Mesothelial cell of epicardium (in vitro differentiated cells): ENCODE results near the gene WHRN. TPM values are rescaled to one million over a fixed set of nuclear protein-coding genes. Genes with fewer than 3 reads are reported as not detected.

ENCODE experiments used
- DNase-seq, 2 experiments: peaks; one replicate each; pipeline ENCODE4 v3.0.0; 2021; ENCODE audit warnings: low spot score in 2 of 2; ENCODE audit not compliant: unreplicated experiment in 2 of 2
- H3K27ac Mint-ChIP-seq: 2 replicates; pipeline ENCODE4 v1.8.0; 2021; ENCODE audit warnings: mixed read lengths
- H3K27me3 Mint-ChIP-seq: 2 replicates; pipeline ENCODE4 v1.8.0; 2021; ENCODE audit warnings: low read depth, mixed read lengths
- H3K36me3 Mint-ChIP-seq: 2 replicates; pipeline ENCODE4 v1.8.0; 2021; ENCODE audit warnings: mixed read lengths
- H3K4me1 Mint-ChIP-seq: 2 replicates; pipeline ENCODE4 v1.8.0; 2021; ENCODE audit warnings: mixed read lengths
- H3K4me3 Mint-ChIP-seq: 2 replicates; pipeline ENCODE4 v1.8.0; 2021; ENCODE audit warnings: mild to moderate bottlenecking, moderate library complexity, mixed read lengths
- H3K9me3 Mint-ChIP-seq: 2 replicates; pipeline ENCODE4 v1.8.0; 2021; ENCODE audit warnings: mixed read lengths
- total RNA-seq: library from RNA; stranded (reverse); gene quantifications from 3 replicates; pipeline ENCODE4 v1.2.1, GENCODE V29; 2021
- TF ChIP-seq, protein P1 (sequence below): fragments of 200-600 bp; sonication (generic); IDR thresholded peaks from one replicate; pipeline ENCODE4 v1.5.0; 2021; ENCODE audit warnings: antibody characterized with exemption; ENCODE audit not compliant: unreplicated experiment

WHRN gene
- total RNA-seq, 1 donor from 2014 or later = 25.5 TPM

DNA sequence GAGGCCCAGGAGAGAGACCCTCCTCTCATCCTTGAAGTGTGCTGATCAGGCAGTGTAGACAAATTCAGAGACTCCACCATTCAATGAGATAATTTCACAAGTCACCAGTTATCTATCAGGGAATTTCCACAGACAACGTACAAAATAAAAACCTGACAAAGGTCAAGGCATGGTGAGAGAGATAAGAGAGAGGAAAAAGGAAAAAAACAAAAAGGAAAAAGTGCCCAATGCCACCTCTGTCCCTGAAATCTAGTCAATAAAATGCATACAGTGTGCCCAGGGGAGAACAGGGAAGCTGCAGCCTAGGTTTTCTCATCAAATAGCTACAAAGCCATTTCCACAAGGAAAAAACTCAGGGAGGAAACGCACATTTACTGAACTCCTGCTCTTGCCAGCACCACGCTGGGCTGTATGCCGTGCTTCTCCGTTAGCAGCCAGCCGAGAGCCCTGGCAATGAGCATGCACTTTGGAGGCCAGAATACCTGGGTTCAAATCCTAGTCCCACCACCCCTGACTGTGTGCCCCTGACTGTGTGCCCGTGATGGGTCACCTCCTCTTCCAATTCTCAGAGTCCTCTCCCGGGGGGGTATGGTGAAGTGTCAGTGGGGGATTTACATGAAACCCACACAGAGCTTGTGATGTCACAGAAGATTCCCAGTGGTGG lies 11.6 kb downstream of the WHRN start:
- no peaks in the 10 kb centered on the region for H3K27me3 Mint-ChIP-seq
- H3K4me1 Mint-ChIP-seq = peaks cover 5% of the 10 kb centered on the region
- no peak for DNase-seq
- TF ChIP-seq, protein P1, sequence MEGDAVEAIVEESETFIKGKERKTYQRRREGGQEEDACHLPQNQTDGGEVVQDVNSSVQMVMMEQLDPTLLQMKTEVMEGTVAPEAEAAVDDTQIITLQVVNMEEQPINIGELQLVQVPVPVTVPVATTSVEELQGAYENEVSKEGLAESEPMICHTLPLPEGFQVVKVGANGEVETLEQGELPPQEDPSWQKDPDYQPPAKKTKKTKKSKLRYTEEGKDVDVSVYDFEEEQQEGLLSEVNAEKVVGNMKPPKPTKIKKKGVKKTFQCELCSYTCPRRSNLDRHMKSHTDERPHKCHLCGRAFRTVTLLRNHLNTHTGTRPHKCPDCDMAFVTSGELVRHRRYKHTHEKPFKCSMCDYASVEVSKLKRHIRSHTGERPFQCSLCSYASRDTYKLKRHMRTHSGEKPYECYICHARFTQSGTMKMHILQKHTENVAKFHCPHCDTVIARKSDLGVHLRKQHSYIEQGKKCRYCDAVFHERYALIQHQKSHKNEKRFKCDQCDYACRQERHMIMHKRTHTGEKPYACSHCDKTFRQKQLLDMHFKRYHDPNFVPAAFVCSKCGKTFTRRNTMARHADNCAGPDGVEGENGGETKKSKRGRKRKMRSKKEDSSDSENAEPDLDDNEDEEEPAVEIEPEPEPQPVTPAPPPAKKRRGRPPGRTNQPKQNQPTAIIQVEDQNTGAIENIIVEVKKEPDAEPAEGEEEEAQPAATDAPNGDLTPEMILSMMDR = no peak
- H3K27ac Mint-ChIP-seq = no peak overlapping the region
- H3K9me3 Mint-ChIP-seq = no peaks in the 10 kb centered on the region
- no peak overlapping the region for H3K4me3 Mint-ChIP-seq
- H3K36me3 Mint-ChIP-seq = peaks cover 3% of the 10 kb centered on the region

DNA sequence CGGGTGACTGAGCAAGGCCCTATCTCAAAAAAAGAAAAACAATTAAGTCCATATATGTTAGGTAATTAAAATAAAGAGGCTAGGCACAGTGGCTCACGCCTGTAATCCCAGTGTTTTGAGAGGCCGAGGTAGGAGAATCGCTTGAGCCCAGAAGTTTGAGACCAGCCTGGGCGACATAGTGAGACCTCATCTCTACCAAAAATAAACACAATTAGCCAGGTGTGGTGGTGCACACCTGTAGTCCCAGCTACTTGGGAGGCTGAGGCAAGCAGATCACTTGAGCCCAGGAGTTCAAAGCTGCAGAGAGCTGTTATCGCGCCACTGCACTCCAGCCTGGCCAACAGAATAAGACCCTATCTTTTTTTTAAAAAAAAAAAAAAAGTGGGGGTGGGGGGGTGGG lies 12.3 kb downstream of the WHRN start:
- DNase-seq = no peak
- Mint-ChIP-seq H3K36me3 (peaks cover 3% of the 10 kb centered on the region), H3K4me3 (no peak overlapping the region), H3K9me3 (no peaks in the 10 kb centered on the region), H3K4me1 (peaks cover 5% of the 10 kb centered on the region), H3K27me3 (no peaks in the 10 kb centered on the region), H3K27ac (no peak overlapping the region)
- TF ChIP-seq, protein P1 = no peak

DNA sequence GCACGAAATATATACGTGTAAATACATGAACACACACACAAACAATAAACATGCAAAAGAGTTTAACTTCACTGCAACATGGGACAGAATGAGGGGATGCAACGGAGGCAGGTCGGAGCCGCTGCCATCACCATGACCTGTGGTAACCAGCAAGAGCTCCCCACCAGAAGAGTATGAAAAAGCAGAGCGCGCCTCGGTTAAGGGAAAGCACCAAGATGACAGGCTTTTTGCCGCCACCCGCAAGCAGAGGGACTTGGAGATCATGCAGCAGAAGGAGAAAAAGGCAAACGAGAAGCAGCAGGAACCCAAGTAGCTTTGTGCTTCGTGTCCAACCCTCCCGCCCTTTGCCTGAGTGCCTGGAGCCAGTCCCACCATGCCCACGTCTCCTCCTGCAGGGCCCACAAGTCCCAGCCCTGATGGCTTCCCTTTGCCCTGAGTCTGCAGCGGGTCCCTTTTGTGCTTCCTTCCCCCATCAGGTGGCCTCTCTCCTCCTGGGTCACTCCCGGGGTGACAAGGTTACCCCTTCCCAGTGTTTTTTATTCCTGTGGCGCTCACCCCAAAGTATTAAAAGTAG lies 13.8 kb downstream of the WHRN start:
- Mint-ChIP-seq H3K36me3 (peaks cover 3% of the 10 kb centered on the region), H3K9me3 (no peaks in the 10 kb centered on the region), H3K27ac (no peak overlapping the region), H3K4me3 (no peak overlapping the region), H3K4me1 (no peaks in the 10 kb centered on the region), H3K27me3 (no peaks in the 10 kb centered on the region)
- TF ChIP-seq, protein P1 = no peak
- no peak for DNase-seq

DNA sequence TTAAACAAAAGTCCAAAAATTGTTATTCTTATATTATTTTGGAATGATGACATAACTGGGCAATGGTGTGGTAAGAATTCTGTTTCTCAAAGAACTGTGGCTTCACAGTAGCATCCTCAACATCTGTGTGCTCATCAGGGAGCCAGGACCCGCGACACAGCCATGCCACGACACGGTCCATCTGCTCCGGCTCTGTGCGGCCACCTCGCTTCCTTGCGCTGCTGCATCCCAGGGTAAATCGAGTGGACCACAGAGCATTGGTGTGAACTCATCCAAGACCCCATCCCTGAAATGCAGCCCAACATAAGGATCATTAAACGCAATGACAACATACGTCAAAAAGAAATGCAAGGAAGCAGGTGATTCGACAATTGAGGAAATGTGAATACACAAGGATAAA lies 15.3 kb downstream of the WHRN start:
- H3K27ac Mint-ChIP-seq = no peak overlapping the region
- H3K9me3 Mint-ChIP-seq = no peaks in the 10 kb centered on the region
- H3K36me3 Mint-ChIP-seq = peaks cover 3% of the 10 kb centered on the region
- no peaks in the 10 kb centered on the region for H3K27me3 Mint-ChIP-seq
- TF ChIP-seq, protein P1 = no peak
- DNase-seq = no peak
- no peaks in the 10 kb centered on the region for H3K4me1 Mint-ChIP-seq
- no peak overlapping the region for H3K4me3 Mint-ChIP-seq

DNA sequence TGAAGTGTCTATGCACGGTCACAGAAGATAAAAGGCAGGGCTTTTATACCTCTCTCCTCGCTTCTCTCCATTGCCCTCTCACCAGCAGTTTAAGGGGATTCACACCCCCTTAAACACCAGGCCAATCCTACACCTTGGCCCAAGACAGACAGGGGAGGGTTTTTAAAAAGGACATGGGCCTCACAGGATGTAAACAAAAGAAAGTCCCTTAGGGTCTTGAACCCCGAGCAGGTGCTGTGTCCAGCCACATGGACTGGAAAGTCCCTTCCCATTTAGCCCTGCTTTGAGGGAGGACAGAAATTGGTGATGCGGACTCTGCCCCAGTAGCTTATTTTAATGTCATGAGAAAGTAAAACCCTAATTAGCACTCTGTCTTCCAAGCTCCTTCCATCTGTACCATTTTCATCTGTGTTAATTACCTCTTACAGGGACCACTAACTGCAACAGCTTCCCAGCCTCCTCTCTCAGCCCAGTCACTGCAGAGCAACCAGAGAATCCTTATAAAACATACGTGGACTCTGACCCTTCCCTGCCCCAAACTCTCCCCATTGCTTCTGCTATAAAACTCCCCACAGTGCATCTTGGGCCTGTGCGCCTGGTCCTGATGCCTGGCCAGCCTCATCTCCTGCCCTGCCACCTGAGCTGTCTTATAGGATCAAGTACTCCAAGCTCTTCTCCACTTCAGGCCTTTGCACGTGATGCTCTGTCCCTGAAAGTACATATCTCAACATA lies 16.7 kb downstream of the WHRN start:
- DNase-seq = no peak
- Mint-ChIP-seq H3K27ac (no peak overlapping the region), H3K4me1 (peaks cover 11% of the 10 kb centered on the region), H3K36me3 (peaks cover 3% of the 10 kb centered on the region), H3K4me3 (no peak overlapping the region), H3K27me3 (no peaks in the 10 kb centered on the region), H3K9me3 (no peaks in the 10 kb centered on the region)
- TF ChIP-seq, protein P1 = no peak
